Neural crest cell (in vitro differentiated cells): ENCODE measurements around the gene BAIAP2L2. TPM values are rescaled to one million over a fixed set of nuclear protein-coding genes. Genes with fewer than 3 reads are reported as not detected.

Source experiments
- DNase-seq: peaks from one replicate; pipeline ENCODE4 v3.0.0; 2021; ENCODE audit warnings: low read depth, mixed read lengths, low spot score
- H3K27ac Mint-ChIP-seq: one replicate; pipeline ENCODE4 v1.8.0; 2021; ENCODE audit warnings: mild to moderate bottlenecking, mixed read lengths; ENCODE audit not compliant: unreplicated experiment
- H3K27me3 Mint-ChIP-seq: 2 replicates; pipeline ENCODE4 v1.8.0; 2021; ENCODE audit warnings: low read depth, mild to moderate bottlenecking, mixed read lengths
- H3K36me3 Mint-ChIP-seq: 2 replicates; pipeline ENCODE4 v1.8.0; 2021; ENCODE audit warnings: low read depth, mild to moderate bottlenecking, mixed read lengths
- H3K4me1 Mint-ChIP-seq: 2 replicates; pipeline ENCODE4 v1.8.0; 2021; ENCODE audit warnings: mixed read lengths
- H3K4me3 Mint-ChIP-seq: one replicate; pipeline ENCODE4 v1.8.0; 2021; ENCODE audit warnings: mild to moderate bottlenecking, mixed read lengths
- H3K9me3 Mint-ChIP-seq: 2 replicates; pipeline ENCODE4 v1.8.0; 2021; ENCODE audit warnings: mixed read lengths
- CTCF ChIP-seq: fragments of 200-600 bp; sonication (generic); conservative IDR thresholded peaks from 2 replicates; pipeline ENCODE4 v1.5.0; 2021; ENCODE audit warnings: antibody characterized with exemption, mild to moderate bottlenecking
- total RNA-seq: library from RNA; stranded (reverse); gene quantifications from 2 replicates; pipeline ENCODE4 v1.2.1, GENCODE V29; 2021

BAIAP2L2 gene
- total RNA-seq, 1 donor from 2014 or later: 0.51 TPM

- H3K4me1 Mint-ChIP-seq: peaks cover 7% of the 10 kb centered on the region
- H3K27me3 Mint-ChIP-seq: no peaks in the 10 kb centered on the region
- H3K36me3 Mint-ChIP-seq: peaks cover 2% of the 10 kb centered on the region
- H3K4me3 Mint-ChIP-seq: no peak overlapping the region
- TF ChIP-seq CTCF: no peak
- no peak overlapping the region for H3K27ac Mint-ChIP-seq
- no peak for DNase-seq
- no peaks in the 10 kb centered on the region for H3K9me3 Mint-ChIP-seq
Observed at GRCh38 chr22:38138961-38139360, 28.5 kb upstream of the BAIAP2L2 start.

GRCh38 chr22:38137876-38138687, 27.6 kb upstream of the BAIAP2L2 start:
- Mint-ChIP-seq H3K4me3 (no peak overlapping the region), H3K27ac (peak overlapping the region; percentile 57), H3K9me3 (no peaks in the 10 kb centered on the region)

GRCh38 chr22:38136607-38137006, 26.1 kb upstream of the BAIAP2L2 start:
- TF ChIP-seq CTCF: no peak
- no peak overlapping the region for H3K4me3 Mint-ChIP-seq
- peaks cover 4% of the 10 kb centered on the region for H3K4me1 Mint-ChIP-seq
- H3K36me3 Mint-ChIP-seq: no peaks in the 10 kb centered on the region
- H3K9me3 Mint-ChIP-seq: no peaks in the 10 kb centered on the region
- H3K27ac Mint-ChIP-seq: no peak overlapping the region
- H3K27me3 Mint-ChIP-seq: no peaks in the 10 kb centered on the region
- no peak for DNase-seq

More at GRCh38 chr22:38137876-38138687, 27.6 kb upstream of the BAIAP2L2 start:
- DNase-seq: no peak
- Mint-ChIP-seq H3K4me1 (peaks cover 4% of the 10 kb centered on the region), H3K27me3 (no peaks in the 10 kb centered on the region), H3K36me3 (no peaks in the 10 kb centered on the region)
- TF ChIP-seq CTCF: no peak

- no peak for DNase-seq
- Mint-ChIP-seq H3K4me3 (no peak overlapping the region), H3K9me3 (no peaks in the 10 kb centered on the region), H3K27me3 (no peaks in the 10 kb centered on the region), H3K36me3 (no peaks in the 10 kb centered on the region), H3K27ac (no peak overlapping the region), H3K4me1 (peaks cover 4% of the 10 kb centered on the region)
- TF ChIP-seq CTCF: no peak
Observed at GRCh38 chr22:38135133-38135706, 24.7 kb upstream of the BAIAP2L2 start.

GRCh38 chr22:38133331-38133730, 22.8 kb upstream of the BAIAP2L2 start:
- no peak overlapping the region for H3K27ac Mint-ChIP-seq
- DNase-seq: no peak
- H3K4me3 Mint-ChIP-seq: no peak overlapping the region
- H3K9me3 Mint-ChIP-seq: no peaks in the 10 kb centered on the region
- TF ChIP-seq CTCF: no peak
- no peaks in the 10 kb centered on the region for H3K36me3 Mint-ChIP-seq
- H3K27me3 Mint-ChIP-seq: no peaks in the 10 kb centered on the region
- peaks cover 4% of the 10 kb centered on the region for H3K4me1 Mint-ChIP-seq
